K562 (cell line): Measurements from ENCODE around the gene GPR15LG. TPM values are rescaled to one million over a fixed set of nuclear protein-coding genes. Genes with fewer than 3 reads are reported as not detected.

Experiments
- ATF4 ChIP-seq: fragments of 450-650 bp; formaldehyde crosslinking; IDR thresholded peaks from 2 replicates; pipeline ENCODE4 v1.4.0; 2022; ENCODE audit warnings: mild to moderate bottlenecking, moderate library complexity
- ATF6 ChIP-seq: sonication (generic); formaldehyde crosslinking; IDR thresholded peaks from 2 replicates; pipeline ENCODE4 v1.4.0; 2020; ENCODE audit warnings: mild to moderate bottlenecking, missing genetic modification reagents
- CREB1 ChIP-seq, 2 experiments: sonication (generic) in 1 of 2; formaldehyde crosslinking in 1 of 2; IDR thresholded peaks; 2 replicates each; pipeline versions ENCODE4 v1.6.1 to v1.8.0; 2012 to 2022; ENCODE audit warnings: inconsistent platforms in 1 of 2, mild to moderate bottlenecking in 1 of 2, missing genetic modification reagents in 1 of 2, moderate library complexity in 1 of 2
- DNMT1 ChIP-seq: fragments of 450-650 bp; IDR thresholded peaks from 2 replicates; pipeline ENCODE4 v1.6.1; 2016; ENCODE audit warnings: antibody characterized with exemption, mild to moderate bottlenecking
- RCOR1 ChIP-seq, 2 experiments: IDR thresholded peaks; 2 replicates each; pipeline ENCODE4 v1.6.1; 2012; ENCODE audit warnings: low read depth in 2 of 2, low read length in 2 of 2, borderline replicate concordance in 1 of 2, improper control_type of control experiment in 1 of 2
- ZEB2 ChIP-seq: fragments of 450-650 bp; IDR thresholded peaks from 2 replicates; pipeline ENCODE4 v1.6.1; 2016
- ZNF133 ChIP-seq: fragments of 250-450 bp; sonication (Bioruptor Pico); IDR thresholded peaks from 2 replicates; pipeline ENCODE4 v1.4.0; 2020; ENCODE audit warnings: mild to moderate bottlenecking
- ZNF407 ChIP-seq: fragments of 450-650 bp; IDR thresholded peaks from 2 replicates; pipeline ENCODE4 v1.6.1; 2016; ENCODE audit warnings: low read depth
- ZNF444 ChIP-seq: fragments of 250-450 bp; sonication (Bioruptor Pico); IDR thresholded peaks from 2 replicates; pipeline ENCODE4 v1.4.0; 2020; ENCODE audit warnings: mild to moderate bottlenecking, moderate library complexity
- ZNF57 ChIP-seq: fragments of 450-650 bp; formaldehyde crosslinking; IDR thresholded peaks from 2 replicates; pipeline ENCODE4 v1.4.0; 2020; ENCODE audit warnings: mild to moderate bottlenecking, moderate library complexity
- ZNF639 ChIP-seq, 2 experiments: fragments of 200-800 bp in 1 of 2; sonication (Bioruptor generic) in 1 of 2; sonication (generic) in 1 of 2; formaldehyde crosslinking in 1 of 2; IDR thresholded peaks in 1 of 2; conservative IDR thresholded peaks in 1 of 2; 2 replicates each; pipeline versions ENCODE4 v1.5.0 to v1.6.1; 2016 to 2020; ENCODE audit warnings: missing compliant biosample characterization in 1 of 2, missing genetic modification characterization in 1 of 2, missing genetic modification reagents in 1 of 2
- ZNF79 ChIP-seq: fragments of 250-450 bp; sonication (Bioruptor Pico); IDR thresholded peaks from 2 replicates; pipeline ENCODE4 v1.4.0; 2020; ENCODE audit warnings: low read depth, mild to moderate bottlenecking, moderate library complexity
- polyA plus RNA-seq, 8 experiments: library from polyadenylated mRNA; depleted of rRNA in 4 of 8; stranded (reverse) in 5 of 8; unstranded in 3 of 8; fragments of >200 nt; fragmentation: Nextera tagmentation in 2 of 8; fragmentation: Illumina TruSeq in 1 of 8; extraction: Ambion mirVana in 2 of 8; extraction: Trizol in 1 of 8; gene quantifications; 2 replicates each; pipeline versions ENCODE4 v1.2.1 to v1.2.3, GENCODE V29; 2011 to 2014; ENCODE audit warnings: inconsistent platforms in 1 of 8, missing spikeins in 1 of 8
- total RNA-seq, 7 experiments: library from RNA; depleted of rRNA in 6 of 7; stranded (reverse); fragments of >200 nt in 6 of 7; fragmentation: Illumina TruSeq in 2 of 7; extraction: Trizol in 2 of 7; gene quantifications; 2 replicates each; pipeline versions ENCODE4 v1.2.1 to v1.2.3, GENCODE V29; 2011 to 2021; ENCODE audit warnings: low replicate concordance in 1 of 7

GPR15LG gene
- total and polyA plus RNA-seq, 9 of the 15 experiments (the other 6 are each of a cell fraction or from before 2014, with no cell fraction given) = 0.51 TPM; not detected in 8

GRCh38 chr10:84139126-84140035, 34.2 kb upstream of the GPR15LG start, which contains the start of gene GHITM (continued):
- peak; percentile 97 for TF ChIP-seq ATF4 (CRISPR knock-in tag)
- TF ChIP-seq ZNF133 (CRISPR knock-in tag) = no peak
- TF ChIP-seq ZNF444 (CRISPR knock-in tag) = no peak
- TF ChIP-seq ZNF407 = no peak
- peak; percentile 5; the same call in 1 of the 2 replicates for TF ChIP-seq ATF6
- TF ChIP-seq RCOR1 (IDR thresholded peaks at IDR 0.05; ENCODE audit: borderline replicate concordance in 1 of 2, low read depth in 2 of 2, low read length in 2 of 2) = no peak
- no peak for TF ChIP-seq ZNF79 (CRISPR knock-in tag)
- 0 out of 2 replicates have a peak, but pooled peaks have one; percentile 7 for TF ChIP-seq ZEB2
- TF ChIP-seq CREB1 (IDR thresholded peaks at IDR 0.05) = peak; percentile 99
- peak; percentile 99 for TF ChIP-seq CREB1 (CRISPR knock-in tag; IDR thresholded peaks at IDR 0.05)
- no peak for TF ChIP-seq ZNF57
- TF ChIP-seq DNMT1 = no peak
- TF ChIP-seq ZNF639 (CRISPR knock-in tag; conservative IDR thresholded peaks at IDR 0.05 in 1 of 2, IDR thresholded peaks at IDR 0.05 in 1 of 2) = peak in 1 of 2 experiments; percentile 91; a peak in 2 of 4 replicates
